Measurements from ENCODE around the gene PALD1.

Gene PALD1

DNA sequence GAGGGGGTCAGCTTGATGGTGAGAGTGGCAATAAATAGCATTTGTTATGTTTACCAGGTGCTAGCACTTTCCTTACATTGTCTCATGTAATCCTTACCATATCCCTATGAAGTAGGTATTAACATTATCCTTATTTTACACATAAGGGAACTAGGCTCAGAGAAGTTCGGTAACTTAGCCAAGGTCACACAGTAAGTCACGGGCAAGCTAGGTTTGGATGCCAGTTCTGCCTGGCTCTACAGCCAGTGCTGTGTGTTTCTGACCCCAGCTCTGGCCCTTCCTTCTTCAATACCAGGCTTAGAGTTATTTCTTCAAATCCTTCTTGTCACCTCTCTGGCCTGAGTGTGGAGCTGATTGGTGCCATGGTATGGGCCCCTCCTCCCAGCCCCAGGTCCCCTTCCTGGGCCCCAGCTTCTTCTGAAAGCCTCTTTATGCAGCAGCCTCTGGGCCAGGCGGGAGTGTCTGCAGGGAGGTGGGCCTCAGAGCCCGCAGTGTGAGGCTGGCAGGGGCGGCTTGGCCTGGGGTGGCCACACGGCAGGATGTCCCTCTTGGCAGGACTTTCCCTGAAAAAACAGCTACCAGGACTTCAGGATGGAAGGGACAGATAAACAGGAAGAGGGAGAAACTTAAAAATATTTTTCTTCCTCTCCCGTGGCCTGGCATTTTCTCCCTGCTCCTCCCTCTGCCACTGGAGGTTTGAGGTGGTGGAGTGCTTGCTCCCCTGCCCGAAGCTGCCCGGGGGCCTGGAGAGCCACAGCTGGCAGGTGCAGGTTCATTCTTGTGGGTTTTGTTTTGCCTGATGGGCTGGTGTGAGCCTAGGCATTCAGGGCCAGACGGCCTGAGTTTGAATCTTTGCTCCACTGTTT is 20.6 kb downstream of the PALD1 start:
- no peak overlapping the region for H3K4me3 ChIP-seq (replicated peaks; ENCODE audit: insufficient read depth, low read length)
- no peaks in the 10 kb centered on the region for H3K27me3 ChIP-seq (ENCODE audit: insufficient read depth, poor library complexity, severe bottlenecking)
- TF ChIP-seq, protein P1, sequence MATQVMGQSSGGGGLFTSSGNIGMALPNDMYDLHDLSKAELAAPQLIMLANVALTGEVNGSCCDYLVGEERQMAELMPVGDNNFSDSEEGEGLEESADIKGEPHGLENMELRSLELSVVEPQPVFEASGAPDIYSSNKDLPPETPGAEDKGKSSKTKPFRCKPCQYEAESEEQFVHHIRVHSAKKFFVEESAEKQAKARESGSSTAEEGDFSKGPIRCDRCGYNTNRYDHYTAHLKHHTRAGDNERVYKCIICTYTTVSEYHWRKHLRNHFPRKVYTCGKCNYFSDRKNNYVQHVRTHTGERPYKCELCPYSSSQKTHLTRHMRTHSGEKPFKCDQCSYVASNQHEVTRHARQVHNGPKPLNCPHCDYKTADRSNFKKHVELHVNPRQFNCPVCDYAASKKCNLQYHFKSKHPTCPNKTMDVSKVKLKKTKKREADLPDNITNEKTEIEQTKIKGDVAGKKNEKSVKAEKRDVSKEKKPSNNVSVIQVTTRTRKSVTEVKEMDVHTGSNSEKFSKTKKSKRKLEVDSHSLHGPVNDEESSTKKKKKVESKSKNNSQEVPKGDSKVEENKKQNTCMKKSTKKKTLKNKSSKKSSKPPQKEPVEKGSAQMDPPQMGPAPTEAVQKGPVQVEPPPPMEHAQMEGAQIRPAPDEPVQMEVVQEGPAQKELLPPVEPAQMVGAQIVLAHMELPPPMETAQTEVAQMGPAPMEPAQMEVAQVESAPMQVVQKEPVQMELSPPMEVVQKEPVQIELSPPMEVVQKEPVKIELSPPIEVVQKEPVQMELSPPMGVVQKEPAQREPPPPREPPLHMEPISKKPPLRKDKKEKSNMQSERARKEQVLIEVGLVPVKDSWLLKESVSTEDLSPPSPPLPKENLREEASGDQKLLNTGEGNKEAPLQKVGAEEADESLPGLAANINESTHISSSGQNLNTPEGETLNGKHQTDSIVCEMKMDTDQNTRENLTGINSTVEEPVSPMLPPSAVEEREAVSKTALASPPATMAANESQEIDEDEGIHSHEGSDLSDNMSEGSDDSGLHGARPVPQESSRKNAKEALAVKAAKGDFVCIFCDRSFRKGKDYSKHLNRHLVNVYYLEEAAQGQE (IDR thresholded peaks at IDR 0.05; ENCODE audit: insufficient replicate concordance, low read depth): no peak
- TF ChIP-seq POLR2AphosphoS5 (IDR thresholded peaks at IDR 0.05; ENCODE audit: low read depth): no peak
- no peak for TF ChIP-seq SPI1 (IDR thresholded peaks at IDR 0.05; ENCODE audit: borderline replicate concordance, low read depth)
- TF ChIP-seq, protein P2, sequence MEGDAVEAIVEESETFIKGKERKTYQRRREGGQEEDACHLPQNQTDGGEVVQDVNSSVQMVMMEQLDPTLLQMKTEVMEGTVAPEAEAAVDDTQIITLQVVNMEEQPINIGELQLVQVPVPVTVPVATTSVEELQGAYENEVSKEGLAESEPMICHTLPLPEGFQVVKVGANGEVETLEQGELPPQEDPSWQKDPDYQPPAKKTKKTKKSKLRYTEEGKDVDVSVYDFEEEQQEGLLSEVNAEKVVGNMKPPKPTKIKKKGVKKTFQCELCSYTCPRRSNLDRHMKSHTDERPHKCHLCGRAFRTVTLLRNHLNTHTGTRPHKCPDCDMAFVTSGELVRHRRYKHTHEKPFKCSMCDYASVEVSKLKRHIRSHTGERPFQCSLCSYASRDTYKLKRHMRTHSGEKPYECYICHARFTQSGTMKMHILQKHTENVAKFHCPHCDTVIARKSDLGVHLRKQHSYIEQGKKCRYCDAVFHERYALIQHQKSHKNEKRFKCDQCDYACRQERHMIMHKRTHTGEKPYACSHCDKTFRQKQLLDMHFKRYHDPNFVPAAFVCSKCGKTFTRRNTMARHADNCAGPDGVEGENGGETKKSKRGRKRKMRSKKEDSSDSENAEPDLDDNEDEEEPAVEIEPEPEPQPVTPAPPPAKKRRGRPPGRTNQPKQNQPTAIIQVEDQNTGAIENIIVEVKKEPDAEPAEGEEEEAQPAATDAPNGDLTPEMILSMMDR (IDR thresholded peaks at IDR 0.05; ENCODE audit: insufficient read depth, low read length): no peak
- TF ChIP-seq GABPA (IDR thresholded peaks at IDR 0.05; ENCODE audit: low read depth): no peak
- H3K27ac ChIP-seq (replicated peaks): peak overlapping the region; percentile 60
- peak in 1 of 2 experiments; percentile 65 for DNase-seq (ENCODE audit: low read depth in 1 of 2, low spot score in 1 of 2)

DNA sequence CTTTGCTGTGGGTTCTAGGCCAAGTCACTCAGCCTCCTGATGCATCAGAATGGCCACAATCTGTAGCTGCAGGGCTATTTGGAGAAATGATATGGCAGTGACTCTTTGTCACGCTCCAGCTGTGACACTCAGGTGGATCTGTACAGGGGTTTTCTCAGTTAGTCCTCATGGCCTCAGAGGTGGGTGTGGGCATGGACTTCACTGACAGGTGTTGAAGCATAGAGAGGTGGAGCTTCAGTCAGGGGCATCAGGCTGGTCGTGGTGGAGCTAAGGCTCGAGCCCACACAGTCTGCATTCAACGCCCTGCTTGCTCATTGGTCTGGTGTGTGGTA is 21.2 kb downstream of the PALD1 start:
- Histone ChIP-seq H3K4me3 (replicated peaks; ENCODE audit: insufficient read depth, low read length) (no peak overlapping the region), H3K27ac (replicated peaks) (peak overlapping the region; percentile 60), H3K27me3 (ENCODE audit: insufficient read depth, poor library complexity, severe bottlenecking) (no peaks in the 10 kb centered on the region)
- no peak for TF ChIP-seq POLR2AphosphoS5 (IDR thresholded peaks at IDR 0.05; ENCODE audit: low read depth)
- no peak for DNase-seq (ENCODE audit: low read depth in 1 of 2, low spot score in 1 of 2)

DNA sequence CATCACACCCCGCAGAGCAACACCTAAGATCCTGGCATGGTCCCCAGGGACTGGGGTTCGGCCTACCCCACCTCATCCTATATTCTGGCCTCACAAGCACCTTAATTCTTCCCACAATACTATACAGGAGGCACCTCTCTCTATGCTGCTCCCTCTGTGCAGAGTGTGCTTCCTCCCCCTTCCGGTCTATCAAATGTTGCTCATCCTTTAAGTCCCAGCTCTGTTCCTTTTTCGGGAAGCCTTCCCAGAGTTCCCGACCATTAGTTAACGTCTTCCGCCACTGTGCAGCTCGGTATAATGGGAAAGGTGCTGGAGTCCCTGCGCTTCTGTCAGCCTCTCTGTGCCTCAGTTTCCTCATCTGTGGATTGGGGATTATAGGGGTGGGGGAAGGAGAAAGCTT is 21.8 kb downstream of the PALD1 start:
- H3K27me3 ChIP-seq (ENCODE audit: insufficient read depth, poor library complexity, severe bottlenecking): no peaks in the 10 kb centered on the region
- no peak overlapping the region for H3K4me3 ChIP-seq (replicated peaks; ENCODE audit: insufficient read depth, low read length)
- DNase-seq (ENCODE audit: low read depth in 1 of 2, low spot score in 1 of 2): no peak
- TF ChIP-seq, protein P1 (IDR thresholded peaks at IDR 0.05; ENCODE audit: insufficient replicate concordance, low read depth): no peak
- TF ChIP-seq GABPA (IDR thresholded peaks at IDR 0.05; ENCODE audit: low read depth) (no peak), SPI1 (IDR thresholded peaks at IDR 0.05; ENCODE audit: borderline replicate concordance, low read depth) (no peak), POLR2AphosphoS5 (IDR thresholded peaks at IDR 0.05; ENCODE audit: low read depth) (no peak)
- TF ChIP-seq, protein P2 (IDR thresholded peaks at IDR 0.05; ENCODE audit: insufficient read depth, low read length): no peak
- H3K27ac ChIP-seq (replicated peaks): peak overlapping the region; percentile 56

DNA sequence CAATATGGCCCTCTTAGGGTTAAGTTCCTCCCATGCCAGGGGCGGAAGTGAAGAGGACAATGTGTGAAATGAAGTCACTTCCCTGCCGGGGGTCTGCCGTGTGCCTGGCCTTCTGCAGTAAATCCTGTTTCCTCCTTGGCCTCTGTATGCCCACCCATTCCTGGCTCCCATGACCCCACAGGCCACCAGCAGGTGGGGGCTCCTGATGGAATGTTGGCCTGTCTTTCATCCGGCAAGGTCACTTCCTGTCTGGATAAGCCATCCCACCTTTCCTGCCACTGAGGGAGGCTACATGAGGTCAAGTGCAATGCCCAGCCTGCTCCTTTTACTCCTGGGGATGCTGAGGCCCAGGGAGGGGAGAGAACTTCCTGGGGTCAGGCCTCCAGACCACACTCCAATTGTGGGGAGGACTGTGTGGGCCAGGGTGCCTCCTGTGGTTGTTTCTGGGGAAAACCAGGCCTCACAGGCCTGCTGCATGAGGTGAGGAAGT is 22.3 kb downstream of the PALD1 start:
- Histone ChIP-seq H3K27me3 (ENCODE audit: insufficient read depth, poor library complexity, severe bottlenecking) (no peaks in the 10 kb centered on the region), H3K27ac (replicated peaks) (peak overlapping the region; percentile 56), H3K4me3 (replicated peaks; ENCODE audit: insufficient read depth, low read length) (no peak overlapping the region)
- peak in 1 of 2 experiments; percentile 36 for DNase-seq (ENCODE audit: low read depth in 1 of 2, low spot score in 1 of 2)
- TF ChIP-seq, protein P2 (IDR thresholded peaks at IDR 0.05; ENCODE audit: insufficient read depth, low read length): no peak
- peak; percentile 69; the same call in 1 of the 2 replicates for TF ChIP-seq SPI1 (IDR thresholded peaks at IDR 0.05; ENCODE audit: borderline replicate concordance, low read depth)

All from HL-60 (cell line).